ENCODE results near the gene TULP3. TPM values are rescaled to one million over a fixed set of nuclear protein-coding genes. Genes with fewer than 3 reads are reported as not detected.

The TULP3 gene, protein sequence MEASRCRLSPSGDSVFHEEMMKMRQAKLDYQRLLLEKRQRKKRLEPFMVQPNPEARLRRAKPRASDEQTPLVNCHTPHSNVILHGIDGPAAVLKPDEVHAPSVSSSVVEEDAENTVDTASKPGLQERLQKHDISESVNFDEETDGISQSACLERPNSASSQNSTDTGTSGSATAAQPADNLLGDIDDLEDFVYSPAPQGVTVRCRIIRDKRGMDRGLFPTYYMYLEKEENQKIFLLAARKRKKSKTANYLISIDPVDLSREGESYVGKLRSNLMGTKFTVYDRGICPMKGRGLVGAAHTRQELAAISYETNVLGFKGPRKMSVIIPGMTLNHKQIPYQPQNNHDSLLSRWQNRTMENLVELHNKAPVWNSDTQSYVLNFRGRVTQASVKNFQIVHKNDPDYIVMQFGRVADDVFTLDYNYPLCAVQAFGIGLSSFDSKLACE
- 10 to 100 TPM in 1 of 6 donors, 1 to 10 TPM in 4, under 1 TPM in 1; 0.83 to 11.2 (median 9.0) TPM for polyA plus RNA-seq (ENCODE audit: low read depth in 6 of 6)

- H3K9me3 Mint-ChIP-seq, result no peaks in the 10 kb centered on the region
- H3K4me1 Mint-ChIP-seq, result peaks cover 20 to 24% (median 22%) of the 10 kb centered on the region in 3 donors
- peak within 1 kb of the TSS; percentile 90 to 99 (median 94) for H3K27ac Mint-ChIP-seq
- H3K4me3 Mint-ChIP-seq, result peak within 1 kb of the TSS; percentile 85 to 99 (median 96)
- ATAC-seq (ENCODE audit: low read depth in 2 of 2) (peak; percentile 96 to 97), DNase-seq (peak; percentile 99)
- H3K36me3 Mint-ChIP-seq, result no peaks in the 10 kb centered on the region
- no peaks in the 10 kb centered on the region for H3K27me3 Mint-ChIP-seq
These were observed at the start of gene TULP3 for GRCh38 chr12:2890388-2891239. Gene TULP3 (plus strand): TSS chr12:2890891. CDS start chr12:2890948, 57 bp downstream.

DNA sequence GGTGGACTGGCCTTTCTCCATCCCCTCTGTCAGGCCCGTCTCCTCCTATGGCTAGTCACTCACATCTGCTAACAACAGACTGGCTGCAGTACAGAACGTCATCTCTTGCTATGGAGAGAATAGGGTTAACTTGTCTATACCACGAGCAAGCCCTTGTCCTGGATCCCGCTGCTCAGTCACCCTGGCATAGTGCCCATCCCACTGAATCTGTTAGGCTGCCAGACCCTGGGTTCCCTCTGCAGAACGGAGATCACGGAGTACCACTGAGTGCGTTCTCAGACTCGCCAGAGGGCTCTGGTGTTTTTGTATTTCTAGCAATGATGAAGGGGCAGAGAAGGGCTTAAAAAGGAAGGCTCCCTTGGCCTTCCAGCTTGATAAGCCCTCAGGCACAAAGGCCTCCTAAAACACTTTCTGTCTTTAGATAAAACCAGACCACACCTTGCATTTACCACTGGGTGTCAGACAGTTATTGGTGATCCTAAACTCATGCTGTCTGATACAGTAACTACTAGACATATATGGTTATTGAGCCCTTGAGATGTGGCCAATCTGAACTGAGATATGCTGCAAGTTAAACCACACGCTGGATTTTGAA, 49.5 kb upstream of the TULP3 start:
- Mint-ChIP-seq H3K36me3 (peaks cover 6 to 9% of the 10 kb centered on the region in 2 donors), H3K4me1 (peaks cover 0 to 4% (median 2%) of the 10 kb centered on the region in 3 donors), H3K27ac (no peak overlapping the region), H3K27me3 (no peaks in the 10 kb centered on the region), H3K9me3 (no peaks in the 10 kb centered on the region), H3K4me3 (no peak overlapping the region)
- DNase-seq (no peak), ATAC-seq (ENCODE audit: low read depth in 2 of 2) (no peak)

DNA sequence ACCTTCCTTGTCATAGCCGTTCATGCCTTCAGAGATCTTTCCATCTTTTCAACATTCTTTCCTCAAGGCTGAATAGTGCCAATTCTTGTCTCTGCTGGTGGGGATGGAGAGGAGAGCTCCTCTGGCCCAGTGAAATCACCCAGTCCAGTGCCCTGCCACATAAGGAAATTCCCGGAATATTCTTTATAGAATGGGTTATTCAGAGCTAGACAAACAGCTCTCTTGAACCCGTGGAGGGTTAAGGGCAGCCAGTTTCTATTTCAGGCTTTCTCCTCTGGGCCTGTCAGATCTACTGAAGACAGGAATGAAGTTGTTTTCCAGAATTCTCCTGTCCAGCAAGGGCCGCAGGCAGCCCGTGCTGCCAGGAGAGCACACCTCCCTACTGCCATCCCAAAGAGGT, 47.7 kb upstream of the TULP3 start:
- no peak for DNase-seq
- Mint-ChIP-seq H3K36me3 (peaks cover 6 to 17% of the 10 kb centered on the region in 2 donors), H3K4me3 (no peak overlapping the region), H3K27me3 (no peaks in the 10 kb centered on the region), H3K27ac (no peak overlapping the region), H3K4me1 (peaks cover 0 to 4% (median 2%) of the 10 kb centered on the region in 3 donors), H3K9me3 (no peaks in the 10 kb centered on the region)
- ATAC-seq (ENCODE audit: low read depth in 2 of 2), result no peak

- DNase-seq (no peak), ATAC-seq (ENCODE audit: low read depth in 2 of 2) (no peak)
- no peak overlapping the region for H3K4me3 Mint-ChIP-seq
- peaks cover 0 to 24% of the 10 kb centered on the region in 2 donors for H3K36me3 Mint-ChIP-seq
- no peaks in the 10 kb centered on the region for H3K9me3 Mint-ChIP-seq
- no peaks in the 10 kb centered on the region for H3K27me3 Mint-ChIP-seq
- peaks cover 0 to 4% (median 2%) of the 10 kb centered on the region in 3 donors for H3K4me1 Mint-ChIP-seq
- H3K27ac Mint-ChIP-seq, result no peak overlapping the region
These were observed 45.9 kb upstream of the TULP3 start for GRCh38 chr12:2844786-2845185.

DNA sequence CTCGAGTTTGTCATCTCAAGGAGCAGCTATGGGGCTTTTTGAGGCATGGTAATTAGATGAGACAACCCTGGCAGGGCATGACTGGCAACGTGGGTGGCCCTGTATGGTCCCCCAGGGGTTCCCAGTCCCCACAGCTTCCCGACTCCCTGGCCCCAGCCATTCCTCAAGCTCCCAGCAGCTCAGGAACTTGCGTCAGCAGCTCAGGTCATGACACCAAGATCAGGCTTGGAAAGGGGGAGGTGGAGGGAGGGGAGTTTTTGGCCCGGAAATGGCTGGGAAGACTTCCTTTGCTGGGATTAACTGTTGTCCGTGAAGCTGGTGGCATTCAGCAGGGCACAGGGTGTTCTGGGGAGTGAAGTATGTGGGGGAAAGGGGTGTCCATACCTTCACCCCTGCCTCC, 45.4 kb upstream of the TULP3 start:
- Mint-ChIP-seq H3K4me1 (peaks cover 0 to 4% (median 0%) of the 10 kb centered on the region in 3 donors), H3K9me3 (no peaks in the 10 kb centered on the region), H3K4me3 (no peak overlapping the region), H3K27ac (no peak overlapping the region), H3K36me3 (peaks cover 0 to 23% of the 10 kb centered on the region in 2 donors), H3K27me3 (no peaks in the 10 kb centered on the region)
- no peak for DNase-seq
- no peak for ATAC-seq (ENCODE audit: low read depth in 2 of 2)

- Mint-ChIP-seq H3K27ac (peak overlapping the region in 1 of 6 donors; percentile 54), H3K9me3 (no peaks in the 10 kb centered on the region), H3K4me1 (peaks cover 0 to 4% (median 4%) of the 10 kb centered on the region in 3 donors), H3K36me3 (peaks cover 0 to 23% of the 10 kb centered on the region in 2 donors), H3K27me3 (no peaks in the 10 kb centered on the region), H3K4me3 (no peak overlapping the region)
- ATAC-seq (ENCODE audit: low read depth in 2 of 2) (no peak), DNase-seq (no peak)
These were observed 38.8 kb upstream of the TULP3 start for GRCh38 chr12:2851931-2852330.

- Mint-ChIP-seq H3K27me3 (no peaks in the 10 kb centered on the region), H3K36me3 (peaks cover 0 to 9% of the 10 kb centered on the region in 2 donors), H3K4me1 (peaks cover 0 to 4% (median 4%) of the 10 kb centered on the region in 3 donors), H3K27ac (no peak overlapping the region), H3K4me3 (no peak overlapping the region), H3K9me3 (no peaks in the 10 kb centered on the region)
- DNase-seq, result peak; percentile 12
- peak; percentile 32 to 39 for ATAC-seq (ENCODE audit: low read depth in 2 of 2)
These were observed 37.1 kb upstream of the TULP3 start for GRCh38 chr12:2853626-2854025.

DNA sequence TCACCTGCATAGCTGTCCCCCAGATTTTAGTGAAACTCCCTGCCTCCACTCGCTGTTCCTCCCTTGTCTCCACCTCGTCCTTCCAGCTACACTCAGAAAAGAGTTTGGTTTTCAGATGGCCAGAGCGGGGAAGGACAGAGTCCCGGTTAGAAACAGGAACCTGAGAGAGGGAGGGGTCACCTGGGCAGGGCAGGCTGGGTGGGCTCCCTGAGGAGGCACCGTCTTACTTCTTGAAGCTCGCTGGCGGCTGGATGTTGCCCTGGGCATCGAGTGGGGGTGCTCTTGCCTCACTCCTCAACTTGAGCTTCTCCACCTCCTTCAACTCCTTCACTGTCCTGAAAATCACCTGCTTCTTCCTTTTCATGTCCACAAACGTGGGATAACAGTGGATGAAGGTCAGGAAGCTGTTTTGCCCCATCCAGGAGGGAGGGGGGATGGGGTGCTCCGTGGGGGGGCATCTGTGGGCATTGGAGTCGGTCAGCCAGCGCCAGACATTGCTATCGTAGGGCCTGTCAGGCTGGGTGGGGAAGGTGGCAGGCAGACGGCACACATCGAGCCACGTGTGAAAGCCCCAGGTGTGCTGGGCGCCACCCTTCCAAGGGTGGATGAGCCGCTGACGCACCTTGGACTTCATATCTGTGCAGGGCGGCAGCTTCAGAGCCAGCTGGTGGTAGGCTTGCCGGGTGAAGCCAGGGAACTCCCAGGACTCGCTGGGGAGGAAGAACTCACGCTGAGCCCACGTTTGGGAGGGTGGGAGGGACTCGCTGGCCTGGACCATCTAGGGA, 35.8 kb upstream of the TULP3 start:
- H3K9me3 Mint-ChIP-seq, result no peaks in the 10 kb centered on the region
- no peak for ATAC-seq (ENCODE audit: low read depth in 2 of 2)

DNA sequence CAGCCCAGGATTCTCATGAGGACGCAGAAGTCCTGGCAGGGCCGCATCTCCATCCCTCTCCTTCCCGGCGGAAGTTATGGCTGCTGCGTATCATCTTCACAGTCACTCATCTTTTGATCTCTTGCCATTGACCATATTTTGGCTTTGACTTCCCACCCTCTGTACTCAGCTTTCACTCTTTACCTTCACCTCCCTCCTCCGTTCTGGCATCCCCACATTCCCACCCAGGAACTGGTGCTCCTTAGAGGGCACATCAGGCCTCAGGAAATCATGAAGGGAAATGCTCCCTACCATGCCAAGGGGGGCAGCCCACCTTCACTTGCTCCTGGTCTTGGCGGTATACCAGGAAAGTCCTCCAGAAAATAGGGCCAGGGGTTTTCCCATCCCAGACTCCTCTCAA, 35.1 kb upstream of the TULP3 start:
- peaks cover 0 to 4% (median 4%) of the 10 kb centered on the region in 3 donors for H3K4me1 Mint-ChIP-seq
- no peak overlapping the region for H3K4me3 Mint-ChIP-seq
- ATAC-seq (ENCODE audit: low read depth in 2 of 2) (no peak), DNase-seq (no peak)
- no peaks in the 10 kb centered on the region for H3K9me3 Mint-ChIP-seq
- peak overlapping the region in 1 of 6 donors; percentile 70 for H3K27ac Mint-ChIP-seq
- no peaks in the 10 kb centered on the region for H3K27me3 Mint-ChIP-seq
- no peaks in the 10 kb centered on the region for H3K36me3 Mint-ChIP-seq

More for the DNA sequence above, 35.8 kb upstream of the TULP3 start:
- DNase-seq, result no peak
- Mint-ChIP-seq H3K4me3 (no peak overlapping the region), H3K27me3 (no peaks in the 10 kb centered on the region), H3K36me3 (no peaks in the 10 kb centered on the region), H3K27ac (peak overlapping the region in 1 of 6 donors; percentile 37), H3K4me1 (peaks cover 0 to 4% (median 4%) of the 10 kb centered on the region in 3 donors)

DNA sequence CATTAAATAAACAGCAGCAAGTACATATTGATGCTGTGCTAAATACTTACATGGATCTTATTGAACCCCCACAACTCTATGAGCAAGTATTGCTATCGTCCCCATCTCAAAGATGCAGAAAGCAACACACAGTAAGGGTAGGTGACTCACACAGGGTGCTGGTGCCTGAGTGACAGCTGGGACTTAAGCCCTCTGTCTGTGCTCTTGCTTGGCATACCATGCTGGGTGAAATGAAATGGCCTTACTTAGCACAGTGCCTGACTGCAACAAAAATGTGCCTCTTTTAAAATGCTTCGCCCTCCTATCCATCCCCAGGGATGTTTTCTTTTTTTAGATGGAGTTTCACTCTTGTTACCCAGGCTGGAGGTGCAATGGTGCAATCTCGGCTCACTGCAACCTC, 34.6 kb upstream of the TULP3 start:
- Mint-ChIP-seq H3K9me3 (no peaks in the 10 kb centered on the region), H3K27me3 (no peaks in the 10 kb centered on the region), H3K27ac (peak overlapping the region in 2 of 6 donors; percentile 61 to 70), H3K4me3 (no peak overlapping the region), H3K36me3 (no peaks in the 10 kb centered on the region), H3K4me1 (peaks cover 0 to 4% (median 4%) of the 10 kb centered on the region in 3 donors)
- ATAC-seq (ENCODE audit: low read depth in 2 of 2) (no peak), DNase-seq (no peak)

- Mint-ChIP-seq H3K27me3 (no peaks in the 10 kb centered on the region), H3K36me3 (no peaks in the 10 kb centered on the region), H3K27ac (peak within 1 kb of the TSS in 2 of 6 donors; percentile 61 to 70), H3K4me1 (peaks cover 0 to 4% (median 4%) of the 10 kb centered on the region in 3 donors), H3K9me3 (no peaks in the 10 kb centered on the region), H3K4me3 (no peak within 1 kb of the TSS)
- ATAC-seq (ENCODE audit: low read depth in 2 of 2), result no peak
- no peak for DNase-seq
These were observed 33.7 kb upstream of the TULP3 start, which contains the start of gene TEX52 for GRCh38 chr12:2857021-2857431. Gene TEX52 (minus strand): TSS chr12:2857039. CDS start chr12:2857026, 13 bp downstream.

DNA sequence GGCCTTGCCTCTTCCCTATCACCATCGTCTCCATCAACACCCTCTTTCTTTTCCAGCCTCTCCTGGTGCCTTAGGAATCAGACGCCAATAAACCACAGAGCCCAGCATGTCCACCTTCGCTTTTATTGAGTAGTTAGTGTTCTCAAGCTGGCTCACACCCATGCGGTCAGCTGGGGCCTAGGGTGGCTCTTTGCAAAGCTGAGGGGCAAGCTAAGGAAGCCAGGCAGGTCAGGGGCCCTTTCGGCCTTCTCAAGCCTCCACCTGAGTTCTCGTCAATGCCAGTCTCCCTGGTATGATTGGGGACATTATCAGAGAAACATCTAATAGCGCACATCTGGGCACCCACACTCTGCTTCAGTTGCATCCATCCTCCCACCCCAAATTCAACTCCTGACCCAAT, 33.1 kb upstream of the TULP3 start:
- ATAC-seq (ENCODE audit: low read depth in 2 of 2), result no peak
- no peaks in the 10 kb centered on the region for H3K27me3 Mint-ChIP-seq
- H3K9me3 Mint-ChIP-seq, result no peaks in the 10 kb centered on the region
- H3K27ac Mint-ChIP-seq, result no peak overlapping the region
- DNase-seq, result no peak
- no peaks in the 10 kb centered on the region for H3K36me3 Mint-ChIP-seq
- H3K4me3 Mint-ChIP-seq, result no peak overlapping the region
- peaks cover 0 to 4% (median 4%) of the 10 kb centered on the region in 3 donors for H3K4me1 Mint-ChIP-seq

Data from naive B cell (primary cell).